Cardiac muscle cell (in vitro differentiated cells and primary cell): ENCODE results near the gene KRTAP9-7. TPM values are rescaled to one million over a fixed set of nuclear protein-coding genes. Genes with fewer than 3 reads are reported as not detected.
"Not testable (repeated sequence)": the region's sequence is repeated elsewhere in the genome, so short reads cannot be mapped to it uniquely, and the experiment has no call there.

ENCODE experiments used
- DNase-seq, 2 donors: peaks; one replicate each; pipeline versions ENCODE4 v3.0.0 to v3.0.0-alpha.2; 2010 to 2017; ENCODE audit warnings: low read depth in 1 of 2, low spot score in 1 of 2
- H3K27ac ChIP-seq: fragments of 200-600 bp; sonication (generic); 2 replicates; pipeline ENCODE4 v1.5.1; 2016
- H3K27me3 ChIP-seq: fragments of 200-600 bp; sonication (generic); 2 replicates; pipeline ENCODE4 v1.6.0; 2016; ENCODE audit warnings: control low read depth
- H3K36me3 ChIP-seq: fragments of 200-600 bp; sonication (generic); 2 replicates; pipeline ENCODE4 v1.5.1; 2016; ENCODE audit warnings: control low read depth
- H3K4me1 ChIP-seq: fragments of 200-600 bp; sonication (generic); 2 replicates; pipeline ENCODE4 v1.8.1; 2017; ENCODE audit warnings: low read depth, mild to moderate bottlenecking, mixed run types
- H3K4me3 ChIP-seq: fragments of 200-600 bp; sonication (generic); 2 replicates; pipeline ENCODE4 v1.5.1; 2016; ENCODE audit warnings: mild to moderate bottlenecking
- H3K9me3 ChIP-seq: fragments of 200-600 bp; sonication (generic); 2 replicates; pipeline ENCODE4 v1.5.1; 2017; ENCODE audit warnings: low read depth, mild to moderate bottlenecking, control low read depth
- polyA plus RNA-seq: library from polyadenylated mRNA; unstranded; fragments of >200 nt; fragmentation: Nextera tagmentation; extraction: Ambion mirVana; gene quantifications from 2 replicates; pipeline ENCODE4 v1.2.1, GENCODE V29; 2016
- total RNA-seq: library from RNA; depleted of rRNA; stranded (reverse); fragments of >200 nt; gene quantifications from 2 replicates; pipeline ENCODE4 v1.2.3, GENCODE V29; 2016
- TF ChIP-seq, protein P1 (sequence below): IDR thresholded peaks from 2 replicates; pipeline ENCODE4 v1.5.1; 2012; ENCODE audit warnings: low read depth, mild to moderate bottlenecking, low read length

KRTAP9-7 gene
- total and polyA plus RNA-seq, 2 experiments from 2014 or later = not detected

- Histone ChIP-seq H3K36me3 (no peaks in the 10 kb centered on the region), H3K27me3 (peaks cover 31% of the 10 kb centered on the region), H3K9me3 (no peaks in the 10 kb centered on the region), H3K27ac (no peak overlapping the region), H3K4me3 (no peak overlapping the region), H3K4me1 (no peaks in the 10 kb centered on the region)
- TF ChIP-seq, protein P1, sequence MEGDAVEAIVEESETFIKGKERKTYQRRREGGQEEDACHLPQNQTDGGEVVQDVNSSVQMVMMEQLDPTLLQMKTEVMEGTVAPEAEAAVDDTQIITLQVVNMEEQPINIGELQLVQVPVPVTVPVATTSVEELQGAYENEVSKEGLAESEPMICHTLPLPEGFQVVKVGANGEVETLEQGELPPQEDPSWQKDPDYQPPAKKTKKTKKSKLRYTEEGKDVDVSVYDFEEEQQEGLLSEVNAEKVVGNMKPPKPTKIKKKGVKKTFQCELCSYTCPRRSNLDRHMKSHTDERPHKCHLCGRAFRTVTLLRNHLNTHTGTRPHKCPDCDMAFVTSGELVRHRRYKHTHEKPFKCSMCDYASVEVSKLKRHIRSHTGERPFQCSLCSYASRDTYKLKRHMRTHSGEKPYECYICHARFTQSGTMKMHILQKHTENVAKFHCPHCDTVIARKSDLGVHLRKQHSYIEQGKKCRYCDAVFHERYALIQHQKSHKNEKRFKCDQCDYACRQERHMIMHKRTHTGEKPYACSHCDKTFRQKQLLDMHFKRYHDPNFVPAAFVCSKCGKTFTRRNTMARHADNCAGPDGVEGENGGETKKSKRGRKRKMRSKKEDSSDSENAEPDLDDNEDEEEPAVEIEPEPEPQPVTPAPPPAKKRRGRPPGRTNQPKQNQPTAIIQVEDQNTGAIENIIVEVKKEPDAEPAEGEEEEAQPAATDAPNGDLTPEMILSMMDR = no peak
- no peak for DNase-seq
Measured at GRCh38 chr17:41263212-41263611, 12.3 kb upstream of the KRTAP9-7 start.

GRCh38 chr17:41264599-41264998, 10.9 kb upstream of the KRTAP9-7 start:
- no peak for DNase-seq
- H3K27me3 ChIP-seq = peaks cover 24% of the 10 kb centered on the region
- H3K36me3 ChIP-seq = no peaks in the 10 kb centered on the region
- H3K4me1 ChIP-seq = no peaks in the 10 kb centered on the region
- TF ChIP-seq, protein P1 = no peak
- H3K4me3 ChIP-seq = no peak overlapping the region
- no peak overlapping the region for H3K27ac ChIP-seq
- no peaks in the 10 kb centered on the region for H3K9me3 ChIP-seq

- peaks cover 24% of the 10 kb centered on the region for H3K27me3 ChIP-seq
- no peak for DNase-seq
- TF ChIP-seq, protein P1 = no peak
- no peak within 1 kb of the TSS for H3K27ac ChIP-seq
- no peaks in the 10 kb centered on the region for H3K4me1 ChIP-seq
- no peak within 1 kb of the TSS for H3K4me3 ChIP-seq
- H3K9me3 ChIP-seq = no peaks in the 10 kb centered on the region
- H3K36me3 ChIP-seq = no peaks in the 10 kb centered on the region
Measured at GRCh38 chr17:41265078-41265477, 10.4 kb upstream of the KRTAP9-7 start, which contains the start of gene KRTAP9-6. Gene KRTAP9-6 (plus strand): TSS chr17:41265378. CDS start chr17:41265378, 0 bp downstream.

DNA sequence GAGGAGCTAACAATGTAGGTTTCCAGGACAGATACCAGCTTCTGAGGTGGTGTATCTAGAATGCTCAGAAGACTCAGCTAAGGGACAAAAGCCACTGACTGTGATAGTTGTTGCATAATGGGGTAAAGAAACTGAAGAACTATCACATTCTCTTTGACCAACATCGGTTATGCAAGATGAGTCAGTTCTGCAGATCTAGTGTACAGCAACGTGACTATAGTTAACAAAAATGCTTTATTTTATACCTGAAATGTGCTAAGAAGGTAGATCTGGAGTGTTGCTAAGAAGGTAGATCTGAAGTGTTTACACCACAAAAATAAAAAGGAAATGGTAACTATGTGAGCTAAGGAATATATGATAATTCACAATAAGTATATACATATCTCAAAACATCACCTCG, 7.8 kb upstream of the KRTAP9-7 start:
- no peak overlapping the region for H3K4me3 ChIP-seq
- DNase-seq = no peak
- peaks cover 21% of the 10 kb centered on the region for H3K27me3 ChIP-seq
- no peaks in the 10 kb centered on the region for H3K4me1 ChIP-seq
- TF ChIP-seq, protein P1 = no peak
- H3K9me3 ChIP-seq = no peaks in the 10 kb centered on the region
- H3K27ac ChIP-seq = no peak overlapping the region
- no peaks in the 10 kb centered on the region for H3K36me3 ChIP-seq

GRCh38 chr17:41271323-41271722, 4.2 kb upstream of the KRTAP9-7 start:
- not testable (repeated sequence) for H3K4me3 ChIP-seq, H3K36me3 ChIP-seq, H3K27ac ChIP-seq, H3K9me3 ChIP-seq, DNase-seq, H3K27me3 ChIP-seq, H3K4me1 ChIP-seq

DNA sequence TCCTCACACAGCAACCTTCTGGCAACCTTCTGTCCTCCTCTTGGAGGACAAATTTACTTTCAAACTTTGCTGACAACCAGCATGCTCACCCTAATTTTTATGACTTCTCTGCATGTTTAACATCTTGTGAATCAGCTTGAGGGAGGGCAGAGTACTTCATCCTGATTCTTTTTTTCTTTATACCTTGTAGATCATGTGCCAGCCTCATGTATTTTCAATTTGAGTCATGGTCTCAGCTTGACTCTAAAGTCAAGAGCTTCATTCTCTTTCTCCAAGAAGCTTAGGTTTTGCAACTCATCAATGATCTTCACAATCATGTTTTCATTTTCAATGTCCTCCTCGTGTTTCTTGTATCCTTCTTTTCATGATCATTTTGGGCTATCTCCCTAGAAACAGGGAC, 3.6 kb upstream of the KRTAP9-7 start:
- TF ChIP-seq, protein P1 = no peak
- Histone ChIP-seq H3K4me1 (no peaks in the 10 kb centered on the region), H3K4me3 (no peak overlapping the region), H3K9me3 (no peaks in the 10 kb centered on the region), H3K27ac (no peak overlapping the region), H3K27me3 (peaks cover 7% of the 10 kb centered on the region), H3K36me3 (no peaks in the 10 kb centered on the region)
- no peak for DNase-seq
